DND-41 (cell line): ENCODE data around the gene ICOS.

ENCODE experiments used
- ATAC-seq: fragments of 200-7000 bp; cut with Tn5 transposase; 3 replicates; pipeline ENCODE4 v1.9.1; 2021; ENCODE audit warnings: low read depth; ENCODE audit not compliant: insufficient read depth
- DNase-seq: peaks from one replicate; pipeline ENCODE4 v3.0.0-alpha.2; 2020
- H2AFZ ChIP-seq: 2 replicates; pipeline ENCODE4 v1.6.0; 2012; ENCODE audit warnings: low read depth, low read length
- H3K27ac ChIP-seq: 2 replicates; pipeline ENCODE4 v1.5.1; 2012; ENCODE audit warnings: low read length, inconsistent platforms
- H3K27me3 ChIP-seq: fragments of 200-600 bp; sonication (generic); 2 replicates; pipeline ENCODE4 v1.6.0; 2012; ENCODE audit warnings: low read length, mild to moderate bottlenecking, inconsistent platforms; ENCODE audit not compliant: insufficient read depth, poor library complexity
- H3K36me3 ChIP-seq: 2 replicates; pipeline ENCODE4 v1.5.1; 2012; ENCODE audit warnings: low read length, inconsistent platforms; ENCODE audit not compliant: insufficient read depth
- H3K4me1 ChIP-seq: 2 replicates; pipeline ENCODE4 v1.5.1; 2012; ENCODE audit warnings: mild to moderate bottlenecking, low read length; ENCODE audit not compliant: insufficient read depth
- H3K4me2 ChIP-seq: 2 replicates; pipeline ENCODE4 v1.6.0; 2012; ENCODE audit warnings: mild to moderate bottlenecking, moderate library complexity, low read length, inconsistent platforms; ENCODE audit not compliant: insufficient read depth
- H3K4me3 ChIP-seq, 2 experiments: fragments of 200-600 bp in 1 of 2; shearing (Covaris generic) in 1 of 2; 2 replicates each; pipeline ENCODE4 v1.5.1; 2012 to 2016; ENCODE audit warnings: inconsistent platforms in 2 of 2, low read length in 2 of 2, mild to moderate bottlenecking in 2 of 2, low read depth in 1 of 2, moderate library complexity in 1 of 2
- H3K79me2 ChIP-seq: 2 replicates; pipeline ENCODE4 v1.6.0; 2012; ENCODE audit warnings: low read length, inconsistent platforms; ENCODE audit not compliant: insufficient read depth
- H3K9ac ChIP-seq: 2 replicates; pipeline ENCODE4 v1.6.0; 2012; ENCODE audit warnings: low read depth, mild to moderate bottlenecking, inconsistent platforms, low read length, moderate library complexity
- H3K9me3 ChIP-seq: 2 replicates; pipeline ENCODE4 v1.5.1; 2012; ENCODE audit warnings: low read length, moderate library complexity, mild to moderate bottlenecking, inconsistent platforms; ENCODE audit not compliant: insufficient read depth, severe bottlenecking
- H4K20me1 ChIP-seq: 2 replicates; pipeline ENCODE4 v1.6.0; 2012; ENCODE audit warnings: low read length; ENCODE audit not compliant: insufficient read depth
- CTCF ChIP-seq: IDR thresholded peaks from 2 replicates; pipeline ENCODE4 v1.5.1; 2012; ENCODE audit warnings: borderline replicate concordance, low read length, moderate library complexity, mild to moderate bottlenecking; ENCODE audit not compliant: poor library complexity, severe bottlenecking; ENCODE audit errors: extremely low read depth
- EZH2 ChIP-seq: IDR thresholded peaks from 3 replicates; pipeline ENCODE4 v1.6.1; 2012; ENCODE audit warnings: borderline replicate concordance, low read depth, mild to moderate bottlenecking, moderate library complexity, low read length, inconsistent platforms; ENCODE audit not compliant: severe bottlenecking

Gene ICOS

GRCh38 chr2:204003276-204003990 lies 66.9 kb downstream of the ICOS start:
- no peak overlapping the region for H3K4me3 ChIP-seq
- no peaks in the 10 kb centered on the region for H3K79me2 ChIP-seq
- H3K27me3 ChIP-seq, result no peaks in the 10 kb centered on the region
- no peaks in the 10 kb centered on the region for H3K9me3 ChIP-seq
- DNase-seq (no peak), ATAC-seq (no peak)
- H3K27ac ChIP-seq, result no peak overlapping the region
- no peak overlapping the region for H2AFZ ChIP-seq
- no peak overlapping the region for H3K4me2 ChIP-seq
- no peaks in the 10 kb centered on the region for H4K20me1 ChIP-seq
- TF ChIP-seq CTCF (no peak), EZH2 (no peak)
- peaks cover 33% of the 10 kb centered on the region for H3K4me1 ChIP-seq
- no peak overlapping the region for H3K9ac ChIP-seq
- H3K36me3 ChIP-seq, result no peaks in the 10 kb centered on the region

DNA sequence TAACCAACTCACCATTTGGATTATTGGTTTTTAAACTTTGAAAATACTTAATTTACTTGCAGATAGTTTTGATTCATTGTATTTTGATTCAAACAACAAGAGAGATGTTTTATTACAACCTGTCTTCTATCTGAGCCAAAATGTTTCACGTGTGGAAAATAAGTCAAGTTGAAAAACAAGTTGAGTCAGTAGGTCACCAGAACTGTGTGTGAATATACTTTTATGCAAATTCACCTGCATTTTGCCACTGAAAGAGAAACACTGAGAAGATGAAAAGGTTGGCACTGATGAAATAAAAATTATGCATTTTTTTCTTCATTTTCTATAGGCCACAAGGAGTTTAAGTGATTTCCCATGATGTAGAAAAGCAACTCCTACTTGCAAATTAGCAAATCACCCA lies 68.3 kb downstream of the ICOS start:
- no peak for DNase-seq
- TF ChIP-seq EZH2, result no peak
- TF ChIP-seq CTCF, result no peak
- H3K4me2 ChIP-seq, result no peak overlapping the region

DNA sequence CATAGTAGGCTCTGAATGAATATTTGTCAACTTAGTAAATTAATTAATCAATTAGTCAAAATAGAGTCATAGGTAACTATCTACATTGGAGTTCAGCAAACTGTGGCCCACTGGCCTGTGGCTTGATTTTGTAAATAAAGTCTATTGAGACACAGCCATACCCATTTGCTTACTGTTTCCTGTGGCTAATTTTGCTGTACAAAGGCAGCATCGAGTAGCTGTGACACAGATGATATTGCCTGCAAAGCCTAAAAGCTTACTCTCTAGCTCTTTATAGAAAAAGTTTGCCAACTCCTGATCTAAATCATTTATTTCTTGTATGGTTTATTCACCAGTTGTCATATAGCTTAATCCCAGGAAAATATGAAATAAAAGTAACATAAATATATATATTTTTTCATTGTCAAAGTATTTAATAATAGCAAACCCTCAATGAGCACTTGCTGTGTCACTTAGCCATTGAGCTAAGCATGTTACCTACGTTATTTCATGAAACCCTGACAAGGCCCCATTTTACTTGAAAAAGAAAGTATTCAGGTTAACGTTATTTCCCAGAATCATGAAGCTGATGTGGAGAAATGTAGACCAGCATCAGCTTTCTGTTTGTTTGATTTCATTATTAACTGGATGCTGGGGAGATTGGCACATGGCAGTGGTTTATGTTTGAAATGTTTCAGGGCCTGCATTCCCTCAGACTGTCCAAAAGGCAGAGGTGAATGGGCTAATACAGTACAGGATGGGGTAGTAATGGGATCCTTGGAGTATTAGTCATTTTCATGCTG lies 69.6 kb downstream of the ICOS start:
- Histone ChIP-seq H3K36me3 (no peaks in the 10 kb centered on the region), H4K20me1 (no peaks in the 10 kb centered on the region), H3K9me3 (no peaks in the 10 kb centered on the region), H3K9ac (no peak overlapping the region), H3K4me3 (no peak overlapping the region), H3K4me2 (no peak overlapping the region), H3K79me2 (no peaks in the 10 kb centered on the region), H3K4me1 (peaks cover 13% of the 10 kb centered on the region), H3K27ac (no peak overlapping the region; the same call in 1 of the 2 replicates), H2AFZ (no peak overlapping the region), H3K27me3 (no peaks in the 10 kb centered on the region)
- DNase-seq (peak; percentile 21), ATAC-seq (peak; percentile 78)
- TF ChIP-seq EZH2 (no peak), CTCF (no peak)

More for the DNA sequence above, 68.3 kb downstream of the ICOS start:
- H3K9ac ChIP-seq, result no peak overlapping the region
- no peak overlapping the region for H3K4me3 ChIP-seq
- no peaks in the 10 kb centered on the region for H3K9me3 ChIP-seq
- no peaks in the 10 kb centered on the region for H3K36me3 ChIP-seq
- H3K27ac ChIP-seq, result no peak overlapping the region
- no peaks in the 10 kb centered on the region for H3K79me2 ChIP-seq
- no peak overlapping the region for H2AFZ ChIP-seq
- no peak for ATAC-seq
- peaks cover 25% of the 10 kb centered on the region for H3K4me1 ChIP-seq
- H3K27me3 ChIP-seq, result no peaks in the 10 kb centered on the region
- no peaks in the 10 kb centered on the region for H4K20me1 ChIP-seq
